GM19035 (cell line): Measurements from ENCODE around the gene SEPTIN5.
"Not testable (repeated sequence)": the region's sequence is repeated elsewhere in the genome, so short reads cannot be mapped to it uniquely, and the experiment has no call there.

ENCODE experiments used
- ATAC-seq: cut with Tn5 transposase; IDR thresholded peaks from one replicate; pipeline ENCODE4 v1.9.1; 2021; ENCODE audit not compliant: unreplicated experiment

SEPTIN5 gene

DNA sequence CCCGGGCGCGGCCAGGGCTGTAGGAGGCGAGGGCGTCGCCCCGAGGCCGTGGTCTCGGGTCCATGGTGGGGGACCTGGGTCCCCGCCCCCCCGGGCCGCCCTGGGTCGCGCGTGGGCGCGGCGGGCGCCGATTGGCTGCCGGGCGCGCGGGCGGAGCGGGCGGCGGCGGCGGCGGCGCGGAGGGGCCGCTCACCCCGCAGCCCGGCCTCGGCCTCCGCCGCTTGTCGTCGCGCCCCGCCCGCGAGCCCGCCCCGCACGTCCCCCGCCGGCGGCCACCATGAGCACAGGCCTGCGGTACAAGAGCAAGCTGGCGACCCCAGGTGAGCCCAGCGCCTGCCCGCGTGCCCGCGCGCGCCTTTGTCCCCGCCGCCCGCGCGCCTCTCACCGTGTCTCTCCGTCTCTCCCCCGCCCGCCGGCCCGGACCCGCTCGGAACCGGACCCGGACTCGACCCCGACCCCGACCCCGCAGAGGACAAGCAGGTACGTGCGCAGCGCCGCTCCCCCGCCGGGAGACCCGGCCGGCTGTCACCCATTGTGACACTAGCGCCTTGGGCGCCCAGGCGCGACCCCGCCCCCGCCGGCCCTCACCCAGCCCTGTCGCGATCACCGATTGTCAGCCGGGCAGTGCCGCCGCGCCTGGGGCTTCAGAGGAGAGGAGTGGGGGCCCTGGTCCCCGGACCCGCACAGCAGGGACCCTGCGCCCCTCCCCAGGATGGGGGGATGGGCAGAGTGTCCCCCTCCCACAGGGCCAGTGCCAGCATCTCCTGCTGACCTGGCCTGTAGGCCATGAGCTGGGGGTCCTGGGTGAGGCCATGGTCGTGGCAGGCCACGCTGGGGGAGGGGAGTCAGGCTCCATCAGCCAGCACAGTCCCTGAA is at the start of gene SEPTIN5:
Gene SEPTIN5, plus strand, starts transcription at position 192 of the 876 bp plus-strand sequence. Its CDS starts 86 bp downstream, at position 278.
- no peak for ATAC-seq

DNA sequence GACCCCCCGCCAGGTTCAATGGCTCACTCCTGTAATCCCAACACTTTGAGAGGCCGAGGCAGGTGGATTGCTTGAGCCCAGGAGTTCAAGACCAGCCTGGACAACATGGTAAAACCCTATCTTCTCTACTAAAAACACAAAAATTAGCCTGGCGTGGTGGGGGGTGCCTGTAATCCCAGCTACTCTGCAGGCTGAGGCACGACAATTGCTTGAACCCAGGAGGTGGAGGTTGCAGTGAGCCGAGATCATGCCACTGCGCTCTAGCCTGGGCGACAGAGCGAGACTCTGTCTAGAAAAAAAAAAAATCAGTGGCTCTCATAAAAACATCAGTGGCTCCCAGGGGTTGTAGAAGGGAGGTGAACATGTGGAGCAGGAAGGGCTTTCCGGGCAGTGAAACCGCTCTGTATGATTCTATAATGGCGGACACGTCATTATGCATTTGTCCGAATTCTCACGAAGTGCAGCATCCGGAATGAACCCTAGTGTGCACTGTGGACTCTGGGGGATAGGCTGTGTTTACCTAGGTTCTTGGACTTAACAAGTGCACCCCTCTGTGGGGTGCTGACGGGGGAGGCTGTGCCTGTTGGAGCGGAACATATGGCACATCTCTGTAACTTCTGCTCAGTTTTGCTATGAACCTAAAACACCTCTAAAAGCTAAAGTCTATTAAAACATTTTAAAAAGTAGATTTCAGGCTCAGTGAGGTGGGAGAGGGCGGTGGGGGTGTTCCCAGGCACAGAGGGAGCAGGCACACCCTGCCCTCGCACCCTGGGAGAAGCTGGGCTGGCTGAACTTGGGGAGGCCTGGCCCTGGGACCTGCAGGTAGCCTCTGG is 49.1 kb upstream of the SEPTIN5 start:
- no peak for ATAC-seq

DNA sequence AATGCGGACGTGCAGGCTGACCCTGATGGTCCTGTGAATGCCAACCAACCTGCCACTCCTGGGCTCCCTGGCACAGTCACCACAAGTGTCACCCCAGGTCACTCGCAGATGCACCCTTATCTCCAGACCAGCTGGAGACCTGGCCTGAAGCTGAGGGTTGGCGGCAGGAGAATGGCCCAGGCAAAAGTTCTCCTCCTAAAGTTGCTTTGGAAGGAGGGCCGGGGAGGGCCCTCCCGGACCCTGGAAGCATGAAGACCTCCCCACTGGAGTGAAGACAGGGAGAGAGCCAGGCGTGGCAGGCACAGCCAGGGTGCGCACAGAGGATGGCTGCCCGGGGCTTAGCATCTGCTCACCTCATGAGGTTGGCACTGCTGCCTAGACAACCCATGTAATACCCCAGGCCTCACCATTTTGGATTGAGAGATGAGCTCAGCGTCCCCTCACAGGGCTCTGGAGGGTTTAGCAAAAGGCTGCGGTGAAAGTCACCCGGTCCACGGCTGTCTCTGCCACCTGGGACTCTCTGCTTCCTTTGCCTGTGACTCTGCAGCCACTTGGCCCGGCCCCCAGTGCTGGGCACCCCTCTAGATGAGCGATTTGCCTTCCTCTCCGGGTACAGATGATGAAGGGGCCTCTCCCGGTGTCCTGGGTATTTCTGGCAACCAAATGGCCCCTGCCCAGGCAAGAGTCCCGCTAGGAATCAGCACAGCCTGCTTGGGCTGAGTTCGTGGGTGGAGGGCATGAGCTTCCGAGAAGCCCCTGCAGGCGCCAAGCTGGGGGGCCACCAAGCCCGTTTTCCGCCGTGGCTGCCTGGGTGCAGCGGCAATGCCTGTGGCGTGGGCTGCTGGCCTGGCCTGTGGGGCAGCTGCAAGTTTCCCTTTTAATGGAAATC is 48.3 kb upstream of the SEPTIN5 start:
- ATAC-seq = no peak

DNA sequence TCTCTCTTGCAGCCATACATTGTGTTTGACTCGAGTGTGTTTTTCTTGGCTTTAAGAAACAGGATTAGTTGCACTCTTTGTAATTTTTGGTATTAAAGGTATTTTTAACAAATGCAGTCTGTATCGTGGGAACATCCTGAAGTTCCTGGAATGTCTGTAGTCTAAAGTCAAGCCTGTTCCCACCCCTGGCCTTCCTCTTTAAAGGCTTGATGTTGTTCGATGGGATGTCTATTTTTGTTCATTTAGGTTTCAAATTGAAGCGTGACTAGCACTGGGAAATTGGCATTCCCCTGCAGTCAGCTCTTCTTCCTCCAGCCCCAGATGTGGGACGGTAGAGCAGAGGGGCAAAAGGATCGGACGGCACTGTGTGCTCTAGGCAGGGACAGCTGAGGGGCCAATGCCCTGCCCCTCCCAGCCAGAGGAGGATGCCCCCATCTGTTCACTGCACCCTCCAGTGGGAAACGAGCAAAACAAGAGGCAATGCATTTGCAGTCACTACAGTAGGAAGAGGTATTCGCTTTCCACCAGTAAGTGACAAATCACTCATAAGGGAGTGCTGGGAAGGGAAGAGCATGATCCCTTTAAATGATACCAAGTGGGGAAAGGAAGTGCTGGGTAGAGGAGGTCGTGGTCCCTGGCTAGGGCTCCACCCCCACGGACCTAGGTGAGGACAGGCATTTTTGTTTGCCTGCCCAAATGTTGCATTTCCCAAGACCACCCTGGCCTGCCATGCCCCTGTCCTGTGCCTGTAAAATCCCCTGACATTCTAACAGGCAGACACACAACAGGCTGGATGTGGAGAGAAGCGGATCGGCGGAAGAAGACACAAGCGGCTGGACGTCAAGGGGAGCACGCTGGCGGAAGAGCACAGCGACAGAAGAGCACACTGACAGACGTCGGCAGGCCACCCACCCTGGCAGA is 47.4 kb upstream of the SEPTIN5 start:
- ATAC-seq = no peak

DNA sequence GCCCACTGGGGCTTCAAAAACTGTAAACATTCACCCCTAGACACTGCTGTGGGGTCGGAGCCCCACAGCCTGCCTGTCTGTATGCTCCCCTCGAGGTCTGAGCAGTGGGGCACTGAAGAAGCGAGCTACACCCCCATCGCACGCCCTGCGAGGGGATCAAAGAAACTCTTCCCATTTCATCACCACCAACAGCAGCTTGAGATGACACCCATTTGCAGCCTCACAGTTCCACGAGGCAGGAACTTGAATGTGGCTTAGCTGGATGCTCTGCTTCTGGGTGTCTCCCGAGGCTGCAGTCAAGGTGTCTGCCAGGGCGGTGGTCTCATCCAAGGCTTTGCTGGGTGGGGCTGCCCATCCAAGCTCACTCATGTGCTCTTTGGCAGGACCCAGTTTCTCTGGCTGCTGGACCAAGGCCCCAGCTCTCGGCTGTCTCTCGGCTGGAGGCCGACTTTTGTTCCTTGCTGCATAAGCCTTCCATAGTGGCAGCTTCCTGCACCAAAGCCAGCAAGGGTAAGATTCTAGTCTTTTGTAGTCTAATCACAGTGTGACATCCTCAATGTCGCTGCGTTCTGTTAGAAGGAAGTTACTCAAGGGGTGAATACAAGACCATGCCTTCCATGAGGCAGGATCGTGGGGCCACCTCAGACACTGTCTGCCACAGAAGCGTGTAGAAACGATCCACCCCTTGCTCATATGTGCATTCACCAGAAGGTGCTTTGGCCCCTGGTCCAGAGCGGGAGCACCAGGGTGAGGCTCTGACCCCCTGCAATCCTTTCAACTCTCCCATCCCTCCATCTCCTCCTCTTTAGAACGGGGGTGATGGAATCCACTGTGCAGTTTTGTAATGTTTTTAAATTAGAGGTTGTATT is 46.2 kb upstream of the SEPTIN5 start:
- no peak for ATAC-seq

DNA sequence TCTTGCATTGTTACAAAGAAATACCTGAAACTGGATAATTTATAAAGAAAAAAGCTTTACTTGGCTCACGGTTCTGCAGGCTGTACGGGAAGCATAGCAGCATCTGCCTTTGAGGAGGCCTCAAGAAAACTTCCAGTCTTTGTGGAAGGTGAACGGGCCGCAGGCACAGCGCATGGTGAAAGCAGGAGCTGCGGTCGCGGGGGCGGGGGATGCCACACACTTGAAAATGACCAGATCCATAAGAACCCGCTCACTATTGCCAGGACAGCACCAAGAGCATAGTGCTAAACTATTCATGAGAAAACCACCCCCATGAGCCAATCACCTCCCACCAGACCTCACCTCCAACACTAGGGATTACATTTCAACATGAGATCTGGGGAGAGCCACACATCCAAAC is 45.6 kb upstream of the SEPTIN5 start:
- no peak for ATAC-seq

DNA sequence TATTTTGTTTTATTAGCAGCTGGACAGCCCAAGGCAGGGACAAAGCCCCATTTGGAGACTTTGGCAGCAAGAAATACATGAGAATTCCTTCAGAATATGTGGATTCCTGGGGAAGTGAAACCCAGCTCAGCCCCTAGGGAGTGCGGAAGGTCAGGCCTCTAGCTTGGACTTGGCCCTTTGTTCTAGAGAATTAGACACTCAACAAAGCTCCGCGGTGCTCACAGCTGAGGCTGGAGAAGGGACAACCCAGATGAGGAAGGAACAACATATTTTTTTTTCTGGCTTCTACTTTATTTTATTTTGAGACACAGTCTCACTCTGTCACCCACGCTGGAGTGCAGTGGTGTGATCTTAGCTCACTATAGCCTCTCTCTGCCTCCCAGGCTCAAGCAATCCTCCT is 44.7 kb upstream of the SEPTIN5 start:
- ATAC-seq = no peak

DNA sequence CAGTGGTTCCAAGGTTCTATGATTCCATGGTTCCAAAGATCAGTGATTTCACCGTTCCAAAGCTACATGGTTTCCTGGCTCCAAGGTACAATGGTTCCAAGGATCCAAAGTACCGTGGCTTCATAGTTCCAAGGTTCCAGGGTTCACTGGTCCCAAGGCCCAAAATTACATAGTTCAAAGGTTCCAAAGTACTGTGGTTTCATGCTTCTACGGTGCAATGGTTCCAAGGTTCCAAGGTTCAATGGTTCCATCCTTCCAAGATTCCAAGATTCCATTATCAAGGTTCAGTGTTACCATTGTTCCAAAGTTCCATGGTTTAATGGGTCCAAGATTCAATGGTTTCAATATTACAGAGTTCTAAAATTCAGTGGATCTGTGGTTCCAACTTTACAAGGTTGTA is 43.0 kb upstream of the SEPTIN5 start:
- no peak for ATAC-seq

DNA sequence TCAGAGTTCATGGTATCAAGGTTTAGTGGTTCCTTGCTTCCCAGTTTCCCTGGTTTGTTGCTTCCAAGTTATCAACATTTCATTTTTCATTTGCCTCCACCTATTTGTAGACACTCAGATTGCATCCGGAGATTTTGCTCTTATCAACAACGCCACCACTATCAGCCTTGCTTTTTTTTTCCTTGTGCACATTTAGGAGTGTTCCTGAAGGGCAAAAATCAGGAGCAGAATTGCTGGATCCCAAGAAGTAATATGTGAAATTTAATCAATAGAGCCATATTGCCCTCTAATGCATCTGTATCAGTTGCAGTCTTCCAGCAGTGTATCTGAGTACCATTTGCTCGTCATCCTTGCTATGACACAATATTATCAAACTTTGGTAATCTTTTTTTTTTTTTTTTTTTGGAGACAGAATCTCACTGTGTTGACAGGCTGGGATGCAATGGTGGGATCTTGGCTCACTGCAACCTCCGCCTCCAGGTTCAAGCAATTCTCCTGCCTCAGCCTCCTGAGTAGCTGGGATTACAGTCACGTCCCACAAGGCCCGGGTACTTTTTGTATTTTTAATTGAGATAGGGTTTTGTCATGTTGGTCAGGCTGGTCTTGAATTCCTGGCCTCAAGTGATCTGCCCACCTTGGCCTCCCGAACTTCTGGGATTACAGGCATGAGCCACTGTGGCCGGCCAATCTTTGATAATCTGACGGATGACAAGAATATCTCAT is 42.1 kb upstream of the SEPTIN5 start:
- no peak for ATAC-seq

DNA sequence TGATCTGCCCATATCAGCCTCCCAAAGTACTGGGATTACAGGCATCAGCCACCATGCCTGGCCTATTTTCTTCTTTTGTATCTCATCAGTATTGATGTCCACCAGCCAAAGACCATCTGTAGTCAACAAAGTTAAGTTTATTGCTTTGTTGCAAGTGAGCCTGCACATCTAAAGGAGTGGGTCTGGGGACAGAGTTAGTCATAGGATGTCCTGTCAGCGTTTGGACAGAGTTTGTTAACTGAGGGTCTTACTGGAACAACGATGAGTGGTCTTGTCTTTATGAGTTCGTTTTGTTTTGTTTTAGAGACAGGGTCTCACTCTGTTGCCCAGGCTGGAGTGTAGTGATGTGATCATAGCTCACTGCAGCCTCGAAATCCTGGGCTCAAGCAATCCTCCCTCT is 40.6 kb upstream of the SEPTIN5 start:
- ATAC-seq = no peak

DNA sequence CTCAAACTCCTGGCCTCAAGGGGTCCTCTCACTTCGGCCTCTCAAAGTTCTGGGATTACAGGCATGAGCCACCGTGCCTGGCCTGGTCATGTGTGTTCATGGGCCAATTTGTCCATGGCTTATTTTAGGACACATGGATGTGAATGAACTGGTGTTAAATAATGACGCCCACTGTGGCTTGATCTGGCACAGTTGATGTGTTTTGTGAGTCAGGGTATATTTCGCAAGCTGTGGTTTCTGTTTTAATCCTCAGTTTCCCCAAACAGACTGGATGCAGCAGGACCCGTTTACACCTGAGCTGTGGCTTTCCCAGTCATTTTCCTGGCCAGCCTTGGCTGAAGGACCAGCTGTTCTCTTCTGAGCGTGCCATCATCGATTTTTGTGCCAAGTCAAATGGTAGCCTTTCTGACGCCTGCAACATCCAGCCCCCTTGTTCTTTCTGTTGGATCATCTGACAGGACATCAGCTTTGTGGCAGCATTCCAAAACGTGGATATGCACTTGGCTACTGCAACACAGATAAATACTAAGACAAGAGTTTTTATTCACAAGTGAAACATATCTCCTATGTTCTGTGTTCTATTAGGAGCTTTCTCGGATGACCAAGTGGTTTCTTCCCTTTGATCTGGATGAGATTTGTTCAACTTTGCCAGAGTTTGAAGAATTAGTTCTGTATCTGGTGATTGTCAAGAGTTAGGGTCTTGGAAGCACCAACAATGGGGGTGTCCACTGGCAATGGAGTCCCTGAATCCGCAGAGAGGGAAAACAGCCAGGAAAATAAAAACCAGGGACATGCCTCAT is 40.0 kb upstream of the SEPTIN5 start:
- ATAC-seq = no peak

DNA sequence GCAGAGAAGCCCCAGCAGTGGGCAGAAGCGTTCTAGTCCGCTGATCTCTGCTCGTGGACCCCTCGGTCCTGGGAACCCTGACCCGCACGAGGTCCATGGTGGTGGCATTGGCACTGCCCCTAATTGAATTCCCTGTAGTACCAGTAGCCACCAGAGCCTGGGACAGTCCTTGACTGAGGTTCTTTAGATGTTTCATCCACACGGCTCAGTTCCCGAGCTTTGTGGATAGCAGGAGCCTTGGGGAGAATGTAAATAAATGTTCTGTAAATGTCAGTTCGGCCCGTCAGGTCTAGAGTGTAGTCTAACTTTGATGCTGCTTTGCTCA is 39.4 kb upstream of the SEPTIN5 start:
- no peak for ATAC-seq

DNA sequence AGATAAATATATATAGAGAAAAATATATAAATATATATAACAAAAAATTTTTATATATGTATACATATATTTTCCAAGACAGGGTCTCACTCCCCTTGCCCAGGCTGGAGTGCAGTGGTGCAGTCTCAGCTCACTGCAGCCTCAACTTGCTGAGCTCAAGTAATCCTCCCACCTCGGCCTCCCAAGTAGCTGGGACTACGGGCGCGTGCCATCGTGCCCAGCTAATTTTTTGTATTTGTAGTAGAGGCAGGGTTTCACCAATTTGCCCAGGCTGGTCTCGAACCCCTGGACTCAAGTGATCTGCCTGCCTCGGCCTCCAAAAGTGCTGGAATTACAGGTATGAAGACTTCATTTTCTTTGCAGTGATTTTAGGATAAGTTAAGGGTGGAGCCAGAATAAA is 38.9 kb upstream of the SEPTIN5 start:
- no peak for ATAC-seq

DNA sequence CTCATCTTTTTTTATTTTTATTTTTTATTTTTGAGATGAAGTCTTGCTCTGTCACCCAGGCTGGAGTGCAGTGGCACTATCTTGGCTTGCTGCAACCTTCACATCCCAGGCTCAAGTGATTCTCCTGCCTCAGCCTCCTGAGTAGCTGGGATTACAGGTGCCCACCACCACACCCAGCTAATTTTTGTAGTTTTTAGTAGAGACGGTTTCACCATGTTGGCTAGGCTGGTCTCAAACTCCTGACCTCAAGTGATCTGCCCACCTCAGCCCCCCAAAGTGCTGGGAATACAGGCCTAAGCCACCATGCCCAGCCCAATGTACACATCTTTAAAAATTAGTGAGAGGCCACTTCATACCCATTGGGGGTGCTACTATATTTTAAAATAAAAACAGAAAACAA is 37.9 kb upstream of the SEPTIN5 start:
- not testable (repeated sequence) for ATAC-seq

DNA sequence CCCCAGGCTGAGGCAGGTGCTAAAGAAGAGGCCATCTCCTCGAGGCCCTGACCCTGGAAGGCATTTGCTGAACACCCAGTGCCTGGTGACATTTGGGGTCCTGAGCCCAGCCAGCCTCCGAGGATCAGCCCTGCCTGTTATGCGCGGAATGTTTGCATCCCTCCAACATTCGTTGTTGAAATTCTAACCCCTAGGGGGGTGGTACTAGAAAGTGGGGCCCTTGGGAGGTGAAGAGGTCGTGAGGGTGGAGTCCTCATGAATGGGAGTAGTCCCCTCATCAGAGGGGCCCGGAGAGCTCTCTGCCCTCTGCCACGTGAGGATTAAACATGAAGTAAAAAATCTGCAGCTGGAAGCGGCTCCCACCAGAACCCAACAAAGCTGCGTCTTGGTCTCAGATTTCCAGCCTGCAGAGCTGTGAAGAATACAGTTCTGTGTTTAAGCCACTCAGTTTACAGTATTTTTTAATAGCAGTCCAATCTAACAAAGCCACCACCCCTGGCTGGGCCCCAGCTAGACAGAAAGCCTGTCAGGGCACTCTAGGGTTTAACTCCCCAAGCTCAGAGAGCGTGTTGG is 35.3 kb upstream of the SEPTIN5 start:
- ATAC-seq = no peak

DNA sequence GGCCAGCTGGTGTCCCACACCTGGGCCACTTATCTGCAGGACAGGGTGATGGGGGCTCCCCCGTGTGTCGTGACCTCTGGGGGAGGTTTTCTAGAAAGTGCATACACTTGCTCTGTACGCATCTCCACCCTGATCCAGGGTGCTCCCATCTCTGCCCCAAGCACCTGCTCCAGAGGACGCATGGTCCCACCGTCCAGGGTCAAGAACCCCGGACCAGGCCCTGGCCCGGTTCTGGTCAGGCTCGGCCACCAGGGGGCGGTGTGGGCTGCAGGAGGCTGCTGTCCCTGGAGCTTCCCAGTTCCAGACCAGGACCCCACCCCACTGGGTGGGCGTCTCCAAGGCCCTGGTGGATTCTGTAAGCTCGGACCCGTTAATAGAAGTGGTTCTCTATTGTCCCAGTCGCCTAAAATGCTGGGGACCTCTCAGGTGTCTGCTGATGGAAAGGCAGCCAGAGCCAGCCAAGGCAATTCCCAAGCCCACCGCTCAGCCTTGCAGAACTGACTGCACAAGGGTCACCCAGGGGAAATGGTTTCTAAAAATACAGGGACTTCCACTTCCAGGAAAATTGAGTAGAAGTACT is 34.7 kb upstream of the SEPTIN5 start:
- ATAC-seq = no peak

DNA sequence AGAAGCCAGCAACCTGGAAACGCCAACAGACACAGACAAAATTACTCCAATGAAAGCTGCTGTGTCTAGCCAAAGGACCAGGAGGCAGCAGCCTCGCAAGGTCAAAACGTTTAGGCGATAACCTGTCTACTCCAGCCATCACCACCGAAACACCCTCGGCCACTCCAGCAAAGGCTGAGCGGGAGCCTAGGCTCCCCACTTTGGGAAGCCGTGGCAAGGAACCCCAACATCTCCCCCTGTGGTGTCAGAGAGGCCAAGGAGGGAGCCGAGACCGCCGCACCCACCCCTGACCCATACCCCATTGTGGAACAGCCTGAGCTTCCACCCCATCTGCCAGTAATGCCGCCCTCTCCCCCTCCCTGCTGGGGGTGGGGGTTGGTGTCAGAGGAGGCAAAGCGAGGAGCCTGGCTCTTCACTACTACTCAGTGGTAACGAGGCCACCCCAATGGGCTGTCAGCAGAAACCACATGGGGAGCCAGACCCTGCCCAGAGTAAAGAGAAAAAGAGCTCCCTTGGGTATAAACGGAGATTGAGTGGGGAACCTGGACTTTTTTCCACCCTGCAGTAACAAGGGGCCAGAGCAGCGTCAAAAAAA is 33.9 kb upstream of the SEPTIN5 start:
- ATAC-seq = no peak
